Esophagus muscularis mucosa (tissue), 4 donors: ENCODE data around the gene PREP.

Experiments used
- CTCF ChIP-seq, 3 experiments: fragments of 200-600 bp in 2 of 3; fragments of 450-650 bp in 1 of 3; sonication (generic) in 2 of 3; IDR thresholded peaks; one replicate each; pipeline ENCODE4 v1.5.1; 2017 to 2019; ENCODE audit warnings: antibody characterized with exemption in 3 of 3, mild to moderate bottlenecking in 2 of 3, moderate library complexity in 1 of 3
- EP300 ChIP-seq: sonication (generic); formaldehyde crosslinking; IDR thresholded peaks from one replicate; pipeline ENCODE4 v1.6.1; 2017; ENCODE audit warnings: antibody characterized with exemption
- POLR2A ChIP-seq: fragments of 450-650 bp; IDR thresholded peaks from one replicate; pipeline ENCODE4 v1.6.1; 2017; ENCODE audit warnings: antibody characterized with exemption, moderate library complexity, mild to moderate bottlenecking, low read depth

DNA sequence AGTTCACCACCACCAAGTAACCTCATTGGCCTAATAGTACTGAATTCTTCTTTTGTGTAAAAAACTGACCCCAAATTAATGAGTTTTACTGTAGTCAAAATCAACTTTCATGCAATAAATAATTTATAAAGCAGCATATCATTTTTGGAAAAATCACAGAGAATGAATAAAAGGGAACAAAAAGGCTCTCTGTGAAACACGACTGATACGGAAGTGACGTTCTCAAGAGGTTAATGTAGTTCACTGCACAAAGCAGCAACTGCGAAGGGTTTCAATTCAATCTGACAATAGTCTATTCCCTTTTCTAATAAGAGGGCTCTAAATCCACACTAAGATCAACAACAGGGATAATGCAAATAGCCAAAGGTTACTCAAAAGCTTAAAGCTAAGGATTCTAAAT lies 70.3 kb downstream of the PREP start:
- no peak for TF ChIP-seq CTCF (IDR thresholded peaks at IDR 0.05)
- no peak for TF ChIP-seq POLR2A
- no peak for TF ChIP-seq EP300
